HG03064 (cell line): ENCODE measurements around the gene EIF3F.
"Not testable (repeated sequence)": the region's sequence is repeated elsewhere in the genome, so short reads cannot be mapped to it uniquely, and the experiment has no call there.

Experiments used
- ATAC-seq: cut with Tn5 transposase; IDR thresholded peaks from one replicate; pipeline ENCODE4 v1.9.1; 2021; ENCODE audit warnings: low read depth; ENCODE audit not compliant: unreplicated experiment

The EIF3F gene

DNA sequence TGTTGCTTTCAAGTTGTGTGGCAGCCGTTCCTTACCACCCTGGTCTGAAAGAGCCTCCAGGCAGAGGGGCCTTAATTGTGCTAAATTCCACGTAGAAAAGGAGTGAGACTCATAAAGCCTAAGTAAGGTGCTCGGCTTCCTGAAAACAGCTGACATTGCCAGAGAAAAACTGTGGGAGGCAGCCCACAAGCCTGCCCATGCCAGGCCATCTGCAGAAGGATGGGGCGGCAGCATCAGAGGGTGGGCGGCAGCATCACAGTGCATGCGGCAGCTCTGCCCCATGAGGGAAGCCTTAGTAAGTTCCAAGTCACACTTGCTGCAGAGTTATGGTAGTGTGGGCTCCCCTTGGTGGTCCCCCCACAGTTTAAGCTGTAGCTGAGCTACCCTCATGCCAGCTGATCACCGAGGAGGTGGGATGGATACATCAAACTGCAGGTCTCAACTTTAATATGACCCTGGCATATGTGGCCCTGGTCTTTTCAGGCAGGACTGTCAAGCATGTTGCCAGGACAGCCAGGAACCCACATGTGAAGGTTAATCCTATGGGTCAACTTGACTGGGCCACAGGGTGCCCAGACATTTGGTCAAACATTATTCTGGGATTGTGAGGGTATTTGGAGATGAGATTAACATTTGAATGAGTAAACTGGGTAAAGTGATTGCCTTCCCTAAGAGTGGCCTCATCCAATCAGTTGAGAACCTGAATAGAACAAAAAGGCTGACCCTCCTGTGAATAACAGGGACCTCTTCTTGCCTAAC, 3.1 kb upstream of the EIF3F start:
- no peak for ATAC-seq

DNA sequence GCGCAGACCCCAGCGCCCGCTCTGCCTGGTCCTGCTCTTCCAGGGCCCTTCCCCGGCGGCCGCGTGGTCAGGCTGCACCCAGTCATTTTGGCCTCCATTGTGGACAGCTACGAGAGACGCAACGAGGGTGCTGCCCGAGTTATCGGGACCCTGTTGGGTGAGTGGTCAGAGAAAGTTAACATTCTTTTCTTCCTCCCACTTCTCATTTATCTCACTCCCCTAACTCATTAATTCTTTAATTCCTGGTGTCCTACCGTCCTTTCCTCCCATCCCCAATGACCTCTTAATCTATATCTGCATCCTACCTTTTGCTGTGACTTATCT, 385 bp downstream of the EIF3F start:
- not testable (repeated sequence) for ATAC-seq

DNA sequence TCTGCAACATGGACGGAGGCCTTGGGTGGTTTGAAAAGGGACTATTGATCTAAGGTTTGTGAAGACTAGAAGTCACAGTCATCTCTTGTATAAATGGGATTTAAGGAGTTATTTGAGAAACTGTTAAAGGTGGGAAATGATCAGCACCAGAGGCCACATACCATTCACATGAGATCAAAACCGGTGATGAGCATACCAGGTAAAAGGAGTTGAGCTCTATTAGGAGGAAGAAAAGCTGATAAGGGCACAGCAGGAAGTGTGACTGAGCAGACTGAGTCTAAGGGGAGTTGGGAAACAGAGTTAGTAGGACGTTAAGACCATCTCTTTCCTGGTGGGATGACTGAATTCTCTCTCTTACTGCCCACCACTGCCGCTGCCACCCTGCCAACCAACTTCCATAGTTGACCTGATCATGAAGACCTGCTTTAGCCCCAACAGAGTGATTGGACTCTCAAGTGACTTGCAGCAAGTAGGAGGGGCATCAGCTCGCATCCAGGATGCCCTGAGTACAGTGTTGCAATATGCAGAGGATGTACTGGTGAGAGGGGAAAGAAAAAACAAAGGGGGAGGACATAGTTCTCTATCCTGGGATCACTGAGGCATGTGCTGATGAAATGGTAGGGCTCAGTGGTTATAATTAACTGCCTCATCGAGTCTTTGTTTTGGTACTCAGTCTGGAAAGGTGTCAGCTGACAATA, 7.6 kb downstream of the EIF3F start:
- no peak for ATAC-seq

DNA sequence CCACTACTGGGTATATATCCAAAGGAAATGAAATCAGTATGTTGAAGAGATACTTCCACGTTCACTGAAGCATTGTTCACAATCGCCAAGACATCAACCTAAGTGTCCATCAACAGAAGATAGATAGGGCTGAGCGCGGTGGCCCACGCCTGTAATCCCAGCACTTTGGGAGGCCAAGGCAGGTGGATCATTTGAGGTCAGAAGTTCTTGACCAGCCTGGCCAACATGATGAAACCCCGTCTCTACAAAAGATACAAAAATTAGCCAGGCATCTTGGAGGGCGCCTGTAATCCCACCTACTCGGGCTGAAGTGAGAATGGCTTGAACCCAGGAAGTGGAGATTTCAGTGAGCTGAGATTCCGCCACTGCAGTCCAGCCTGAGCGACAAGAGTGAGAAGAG, 12.7 kb downstream of the EIF3F start:
- no peak for ATAC-seq

DNA sequence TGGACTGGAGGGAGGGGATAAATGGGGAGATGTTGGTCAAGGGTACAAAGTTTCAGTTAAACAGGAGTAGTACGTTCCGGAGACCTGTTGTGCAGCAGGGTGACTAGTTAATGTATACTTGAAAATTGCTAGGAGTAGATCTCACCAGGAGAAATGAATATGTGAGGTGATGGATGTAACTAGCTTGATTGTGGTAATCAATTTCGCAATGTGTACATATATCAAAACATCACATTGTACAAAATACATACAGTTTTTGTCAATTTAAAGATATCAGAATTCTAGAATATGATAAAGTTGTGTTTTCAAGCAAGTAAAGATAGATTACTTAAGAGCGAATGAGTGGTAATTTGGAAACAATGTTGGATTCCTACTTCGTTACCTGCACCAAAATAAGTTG, 13.3 kb downstream of the EIF3F start:
- ATAC-seq, result no peak

DNA sequence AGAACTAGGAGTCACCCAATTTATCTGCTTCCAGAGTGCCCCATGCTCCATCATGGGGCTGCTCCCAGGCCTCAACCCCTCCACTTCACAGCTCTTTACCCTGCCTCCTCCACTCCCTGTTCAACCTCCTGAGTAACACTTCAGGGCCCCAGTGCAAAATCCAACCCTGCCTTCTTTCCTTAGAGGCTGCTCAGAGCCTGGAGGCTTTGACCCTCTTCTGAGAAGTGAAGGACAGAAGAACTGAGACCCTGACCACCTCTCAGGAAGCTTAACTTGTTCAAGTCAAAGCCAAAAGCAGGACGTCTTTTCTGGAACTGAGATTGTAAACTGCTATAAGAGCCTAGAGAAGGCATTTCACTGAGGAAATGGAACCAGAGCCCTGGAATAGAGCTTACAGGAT, 15.5 kb downstream of the EIF3F start:
- ATAC-seq, result no peak

DNA sequence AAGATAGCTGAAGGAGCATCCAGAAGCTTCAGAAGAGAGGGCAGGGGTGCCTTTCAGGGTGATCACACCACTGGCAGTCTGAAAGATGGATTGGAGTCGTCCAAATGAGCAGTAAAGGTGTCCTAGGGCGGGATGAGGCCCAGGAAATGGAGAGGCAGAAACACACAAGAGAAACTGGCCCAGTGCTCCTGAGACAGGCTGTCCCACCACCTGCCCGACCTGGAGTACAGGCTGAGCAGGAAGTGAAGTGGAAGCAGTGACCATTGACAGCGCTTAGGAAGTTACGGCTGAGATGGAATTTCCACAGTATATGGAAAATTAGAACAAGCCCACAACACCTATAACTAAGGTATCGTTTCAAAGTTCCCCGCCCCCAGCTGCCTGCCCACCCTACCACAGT, 16.1 kb downstream of the EIF3F start:
- ATAC-seq, result no peak

DNA sequence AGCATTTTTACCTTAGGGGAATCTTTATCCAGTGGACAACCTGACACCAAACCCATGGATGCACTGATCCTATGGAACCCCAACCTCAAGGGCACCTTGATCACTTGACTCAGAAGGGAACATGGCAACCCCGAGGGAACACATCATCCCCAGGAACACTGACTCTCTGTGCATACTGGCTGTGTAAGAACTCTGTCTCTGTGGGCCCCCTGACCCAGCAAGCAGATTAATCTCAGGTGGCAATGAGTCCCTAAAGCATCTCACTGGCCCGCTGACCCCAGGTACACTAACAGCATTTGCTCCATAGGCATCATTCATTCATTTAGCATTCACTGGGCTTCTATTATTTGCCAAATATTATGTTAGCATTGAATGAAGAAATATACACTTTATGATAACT, 16.9 kb downstream of the EIF3F start:
- ATAC-seq, result no peak

DNA sequence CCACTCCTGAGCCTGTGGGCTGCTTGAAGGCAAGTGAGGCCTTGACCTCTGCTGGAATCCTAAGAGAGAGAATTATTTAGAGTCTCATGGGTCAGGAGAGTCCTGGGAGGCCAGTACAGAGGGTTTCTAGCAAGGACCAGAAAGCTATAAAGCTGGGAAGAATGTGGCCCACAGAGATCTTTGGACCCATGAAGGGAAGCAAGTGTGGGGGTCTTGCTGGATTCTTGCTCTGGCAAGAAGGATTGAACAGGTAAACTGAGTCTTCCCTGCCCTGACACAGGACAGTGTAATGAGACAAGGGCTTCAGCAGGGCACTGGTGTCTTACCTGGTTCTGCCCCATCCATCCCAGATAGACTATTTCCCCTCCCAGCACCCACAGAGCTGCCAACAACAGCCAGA, 18.4 kb downstream of the EIF3F start:
- no peak for ATAC-seq

DNA sequence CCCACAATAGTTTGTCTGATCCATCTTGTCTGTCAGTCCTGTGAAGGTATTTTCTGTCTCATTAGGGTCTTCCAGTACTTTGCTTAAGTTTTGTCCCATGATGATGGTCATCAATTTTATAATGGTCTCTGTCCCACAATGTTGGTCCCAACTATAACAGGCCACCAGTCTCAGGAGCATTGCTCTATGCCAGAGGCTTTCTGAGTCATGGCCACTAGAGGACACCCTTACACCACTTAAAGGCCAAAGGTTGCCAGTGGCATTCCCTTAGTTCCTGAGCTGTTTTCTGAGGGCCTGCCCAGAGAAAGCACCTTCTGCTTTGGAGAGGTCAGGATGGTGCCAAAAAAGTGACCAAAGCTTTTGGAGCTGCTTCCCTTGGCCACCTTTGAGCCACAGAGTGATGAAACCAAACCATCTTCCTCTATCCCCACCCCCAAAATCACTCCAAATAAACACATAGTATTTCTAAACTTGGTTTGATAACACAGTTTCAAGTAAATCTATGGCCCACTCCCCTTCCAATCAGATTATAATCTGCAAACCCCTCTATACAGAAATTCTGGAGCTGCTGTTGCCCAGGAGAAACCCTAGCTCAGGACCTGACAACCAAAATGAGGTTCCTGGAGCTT, 19.3 kb downstream of the EIF3F start:
- peak; percentile 65 for ATAC-seq

DNA sequence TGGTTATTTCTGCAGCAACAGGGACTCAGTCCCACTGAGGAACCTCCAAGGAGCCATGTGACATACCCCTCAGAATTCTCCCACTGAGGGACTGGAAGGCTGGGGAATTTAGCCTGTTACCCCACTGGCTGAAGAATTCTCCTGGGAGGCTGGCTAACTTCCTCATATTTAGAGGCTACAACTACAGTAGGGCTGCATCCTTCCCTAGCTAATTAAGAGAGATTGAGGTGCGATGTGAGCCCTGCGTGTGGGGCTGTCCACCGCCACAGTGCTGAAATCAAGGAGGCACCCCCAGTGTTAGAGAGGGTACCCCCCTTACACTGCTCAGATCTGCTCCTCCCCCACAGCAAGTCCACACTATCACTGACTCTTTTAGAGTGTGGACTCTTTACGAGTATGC, 21.1 kb downstream of the EIF3F start:
- ATAC-seq, result no peak

DNA sequence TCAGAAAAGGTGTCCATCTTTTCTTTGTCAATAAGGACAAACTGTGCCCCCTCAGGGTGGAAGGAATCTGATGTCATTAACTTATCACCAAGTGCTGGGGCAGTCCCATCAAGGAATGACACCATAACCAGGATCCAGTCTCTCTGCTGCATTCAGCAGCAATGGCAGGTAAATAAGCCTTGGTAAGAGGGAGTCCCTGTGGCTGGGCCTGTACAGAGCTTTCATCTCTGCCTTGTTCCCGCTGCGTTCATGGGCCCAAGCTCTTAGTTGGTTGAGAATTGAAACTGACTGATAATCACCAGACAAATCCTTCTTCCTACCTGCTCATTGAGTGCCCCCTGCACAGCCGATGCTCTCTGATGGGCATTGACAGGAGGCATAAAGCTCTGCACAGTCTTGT, 22.7 kb downstream of the EIF3F start:
- no peak for ATAC-seq

DNA sequence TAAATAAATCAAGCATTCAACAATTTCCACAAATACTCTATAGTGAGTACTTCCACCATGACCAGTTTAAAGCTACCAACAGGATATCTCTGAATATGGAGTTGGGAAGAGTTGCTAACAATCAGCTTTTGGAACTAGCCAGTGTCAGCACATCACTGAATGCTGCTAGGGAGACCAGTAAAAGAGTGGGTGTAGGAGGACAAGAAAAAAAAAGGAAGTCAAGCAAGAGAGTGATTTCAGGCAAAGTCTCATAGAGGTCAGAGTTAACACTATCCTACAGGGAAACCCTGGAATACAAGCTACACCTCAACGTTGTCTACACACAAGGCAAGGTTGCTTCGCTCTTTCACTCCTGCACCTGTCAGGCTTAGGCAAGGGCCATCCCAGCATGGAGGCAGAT, 24.2 kb downstream of the EIF3F start:
- ATAC-seq, result no peak

DNA sequence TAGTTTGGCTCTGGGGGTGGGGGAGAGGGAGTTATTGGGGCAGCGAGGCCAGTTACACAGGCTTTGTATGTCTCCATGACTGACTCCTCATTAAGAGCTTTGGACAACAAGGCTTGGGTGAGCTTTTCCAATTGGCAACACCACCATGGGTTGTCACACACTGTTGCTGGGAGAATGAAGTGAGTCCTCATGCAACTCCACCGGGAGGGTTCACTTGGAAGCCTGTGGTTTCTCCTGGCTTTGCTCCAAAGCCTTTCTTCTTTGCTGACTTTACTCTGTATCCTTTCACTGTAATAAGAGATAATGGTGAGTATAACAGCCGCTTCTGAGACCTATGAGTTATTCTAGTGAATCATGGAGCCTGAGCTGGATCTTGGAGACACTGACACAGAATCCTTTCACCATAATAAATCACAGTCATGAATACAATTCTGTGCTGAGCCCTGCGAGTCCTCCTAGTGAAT, 24.9 kb downstream of the EIF3F start:
- ATAC-seq, result no peak

DNA sequence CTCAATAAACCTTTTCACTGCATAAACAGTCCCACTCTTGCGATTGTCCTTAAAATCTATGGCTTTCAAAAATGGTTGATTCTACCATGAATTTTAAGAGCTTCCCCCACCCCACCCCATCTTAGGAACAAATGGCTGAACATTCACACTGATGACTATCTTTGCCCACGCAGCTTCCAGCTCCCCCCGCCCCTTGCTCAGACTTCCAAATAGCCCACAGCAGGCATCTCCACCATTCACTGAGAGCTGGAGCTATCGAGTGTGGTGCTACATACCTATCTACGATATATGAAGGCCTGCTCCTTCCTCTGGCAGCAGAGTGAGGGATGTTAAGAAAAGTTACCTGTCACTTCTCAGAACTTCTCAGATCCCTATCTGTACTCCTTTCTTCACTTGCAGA, 26.7 kb downstream of the EIF3F start:
- no peak for ATAC-seq

DNA sequence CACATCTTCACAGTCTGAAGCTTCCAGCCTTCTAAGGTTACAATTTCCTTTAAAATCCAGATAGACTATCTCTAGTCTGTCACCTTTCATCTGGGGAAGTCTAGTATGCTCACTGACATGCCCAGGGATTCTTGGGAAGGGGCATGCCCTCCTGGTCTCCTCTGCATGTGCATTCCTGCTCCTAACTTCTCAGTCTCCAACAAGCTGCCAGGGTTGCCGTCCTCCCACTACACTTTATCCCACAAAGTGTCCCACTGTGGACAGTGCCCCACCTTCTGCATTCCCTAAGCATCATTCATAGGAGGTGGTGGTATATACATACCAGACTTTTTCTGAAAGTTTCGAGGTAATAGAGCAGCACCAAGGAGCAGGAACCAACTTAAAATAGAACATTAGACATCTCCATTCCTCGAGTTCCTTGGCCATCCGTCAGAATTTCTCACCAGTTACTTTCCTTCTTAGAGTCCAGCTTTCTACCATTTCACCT, 28.7 kb downstream of the EIF3F start:
- no peak for ATAC-seq

DNA sequence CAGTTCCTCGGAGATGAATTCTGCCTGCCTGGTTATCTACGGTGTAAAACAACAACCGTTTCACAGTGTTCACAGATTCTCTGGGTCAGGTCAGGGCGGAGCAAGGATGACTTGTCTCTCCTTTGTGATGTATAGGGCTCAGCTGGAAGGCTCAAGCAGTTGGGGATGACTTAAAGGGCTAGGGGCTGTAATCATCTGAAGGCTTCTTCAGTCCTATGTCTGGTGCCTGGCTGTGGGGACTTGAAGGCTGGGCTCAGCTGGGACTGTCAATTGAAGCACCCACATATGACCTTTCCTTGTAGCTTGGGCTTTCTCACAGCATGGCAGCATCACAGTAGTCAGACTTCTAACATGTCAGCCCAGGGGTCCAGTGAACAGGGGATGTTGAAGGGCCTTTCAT, 29.3 kb downstream of the EIF3F start:
- no peak for ATAC-seq

DNA sequence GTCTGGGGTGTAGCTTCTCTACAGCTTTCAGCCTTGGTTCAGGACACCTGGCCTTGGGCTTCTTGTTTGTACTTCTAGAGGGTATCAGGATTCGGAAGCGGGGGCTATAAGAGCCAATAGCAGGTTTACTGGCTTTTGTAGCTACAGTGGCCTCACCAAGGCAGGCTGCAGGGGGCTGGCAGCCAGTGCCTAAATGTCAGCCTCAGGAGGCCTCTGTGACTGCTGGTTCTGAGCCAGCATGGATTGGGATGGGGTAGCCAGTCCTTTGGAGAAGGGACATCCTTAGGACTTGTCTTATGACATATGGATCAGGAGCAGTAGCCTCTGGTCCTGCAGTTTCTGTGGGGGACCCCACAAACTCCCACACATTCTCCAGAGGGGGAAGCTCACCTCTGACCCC, 29.9 kb downstream of the EIF3F start:
- ATAC-seq, result no peak

DNA sequence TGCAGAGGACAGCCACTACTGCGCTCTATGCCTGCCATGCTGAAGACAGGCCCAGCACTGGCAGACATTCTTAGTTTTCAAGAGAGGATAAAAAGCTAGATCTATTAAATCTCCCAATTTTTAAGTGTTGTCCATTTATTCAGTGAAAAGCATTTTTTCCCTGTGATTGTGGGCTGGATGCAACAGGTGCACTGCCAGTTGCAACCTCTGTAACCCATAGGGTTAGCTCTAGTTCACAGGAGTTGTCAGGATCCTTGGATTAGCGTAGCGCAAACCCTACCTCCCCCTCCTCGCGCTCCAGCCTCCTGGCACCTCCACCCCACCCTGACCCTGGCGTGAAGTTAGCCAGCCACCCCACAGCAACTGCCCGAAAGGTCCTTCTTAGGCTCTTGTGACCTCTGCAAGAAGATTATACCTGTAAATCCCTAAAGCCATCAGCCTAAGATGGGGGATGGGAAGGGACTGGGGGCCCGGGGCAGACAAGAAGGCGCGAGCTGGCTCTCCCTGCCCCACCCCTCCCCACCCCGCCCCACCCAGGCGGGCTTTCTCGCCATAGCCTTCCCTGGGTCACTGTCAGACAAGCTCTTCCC, 30.9 kb downstream of the EIF3F start:
- no peak for ATAC-seq

DNA sequence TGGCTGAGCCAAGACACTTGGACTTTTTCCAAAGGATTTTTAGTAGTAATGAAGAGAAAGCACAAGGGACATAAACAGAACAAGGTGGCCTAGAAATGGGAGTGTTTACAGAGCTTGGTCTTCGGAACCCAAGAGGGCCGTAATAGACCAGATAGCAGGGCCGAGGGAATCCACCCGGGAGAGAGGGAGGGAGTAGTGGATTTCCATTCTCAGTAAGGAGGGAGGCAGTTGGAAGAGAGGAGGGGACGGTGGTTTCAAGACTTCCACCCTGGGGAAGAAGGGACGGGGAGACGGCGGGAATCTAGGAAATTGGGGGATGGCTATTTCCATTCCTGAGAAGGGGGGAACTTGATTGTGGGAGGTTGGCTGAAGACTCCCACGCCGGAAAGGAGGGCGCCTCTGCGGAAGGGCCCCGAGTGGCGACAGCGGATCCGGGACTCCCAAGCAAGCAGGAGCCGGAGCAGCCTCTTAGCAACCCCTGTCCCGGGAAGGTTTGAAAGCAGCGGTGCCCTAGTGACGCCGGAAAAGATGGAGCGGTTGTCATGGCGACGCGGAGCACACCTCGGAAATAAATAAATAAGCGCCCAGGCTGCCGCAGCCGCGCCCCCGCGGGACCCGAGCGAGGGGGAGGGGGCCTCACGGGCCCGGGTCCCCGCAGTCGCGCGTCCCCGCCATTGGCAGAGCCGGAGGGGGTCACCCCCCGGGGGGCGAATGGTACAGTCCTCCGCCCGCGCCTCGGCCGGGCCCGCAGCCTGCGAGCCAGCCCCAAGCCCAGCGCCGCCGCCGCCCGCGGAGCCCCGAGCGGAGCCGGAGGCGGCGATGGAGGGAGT, 31.6 kb downstream of the EIF3F start:
- ATAC-seq, result no peak
